Testis (tissue), 3 donors: Measurements from ENCODE around the gene ROR2. TPM values are rescaled to one million over a fixed set of nuclear protein-coding genes. Genes with fewer than 3 reads are reported as not detected.

Source experiments
- DNase-seq: peaks from one replicate; pipeline ENCODE4 v3.0.0-alpha.2; 2019
- H3K27ac ChIP-seq, 2 donors: fragments of 200-600 bp; sonication (generic); one replicate each; pipeline ENCODE4 v1.5.1; 2019
- H3K27me3 ChIP-seq: fragments of 200-600 bp; sonication (generic); one replicate; pipeline ENCODE4 v1.5.1; 2019
- H3K36me3 ChIP-seq: fragments of 200-600 bp; sonication (generic); one replicate; pipeline ENCODE4 v1.5.1; 2017; ENCODE audit warnings: low read depth; ENCODE audit errors: missing control alignments
- H3K4me1 ChIP-seq: fragments of 200-600 bp; sonication (generic); one replicate; pipeline ENCODE4 v1.5.1; 2019
- H3K4me3 ChIP-seq, 2 donors: fragments of 200-600 bp; sonication (generic); one replicate each; pipeline ENCODE4 v1.5.1; 2017 to 2019
- H3K9me3 ChIP-seq: fragments of 200-600 bp; sonication (generic); one replicate; pipeline ENCODE4 v1.5.1; 2017
- POLR2A ChIP-seq: fragments of 450-650 bp; IDR thresholded peaks from one replicate; pipeline ENCODE4 v1.6.1; 2017; ENCODE audit warnings: antibody characterized with exemption, mild to moderate bottlenecking, moderate library complexity
- WGBS, 2 donors: methylation state at CpG; one replicate each; pipeline ENCODE4 v1.1.5; 2018; 5-methylcytosine and 5-hydroxymethylcytosine counted together
- intact Hi-C: fragments of 100-400 bp; cut with DNase I; formaldehyde crosslinking; loops from one replicate; pipeline ENCODE4 v1.15.1; 2023; ENCODE audit warnings: low total_unique reads
- polyA plus RNA-seq: library from polyadenylated mRNA; stranded (reverse); fragments of 350-450 nt; fragmentation: Illumina TruSeq; extraction: RNeasy Lipid Tissue Mini Kit (QIAGEN cat#74804); gene quantifications from one replicate; pipeline ENCODE4 v1.2.3, GENCODE V29; 2014; ENCODE audit warnings: low read depth, low replicate concordance; ENCODE audit not compliant: insufficient read depth
- total RNA-seq, 2 donors: library from RNA; depleted of rRNA; stranded (reverse); fragments of >200 nt; gene quantifications; one replicate each; pipeline ENCODE4 v1.2.3, GENCODE V29; 2016
- TF ChIP-seq, protein P1 (sequence below), 3 experiments: fragments of 450-650 bp in 2 of 3; fragments of 200-600 bp in 1 of 3; sonication (generic) in 1 of 3; IDR thresholded peaks; one replicate each; pipeline ENCODE4 v1.5.1; 2016 to 2019; ENCODE audit warnings: antibody characterized with exemption in 3 of 3, mild to moderate bottlenecking in 2 of 3, moderate library complexity in 1 of 3

ROR2 gene
- total and polyA plus RNA-seq, 3 donors from 2014 or later: 11.5 to 16.5 (median 12.3) TPM

DNA sequence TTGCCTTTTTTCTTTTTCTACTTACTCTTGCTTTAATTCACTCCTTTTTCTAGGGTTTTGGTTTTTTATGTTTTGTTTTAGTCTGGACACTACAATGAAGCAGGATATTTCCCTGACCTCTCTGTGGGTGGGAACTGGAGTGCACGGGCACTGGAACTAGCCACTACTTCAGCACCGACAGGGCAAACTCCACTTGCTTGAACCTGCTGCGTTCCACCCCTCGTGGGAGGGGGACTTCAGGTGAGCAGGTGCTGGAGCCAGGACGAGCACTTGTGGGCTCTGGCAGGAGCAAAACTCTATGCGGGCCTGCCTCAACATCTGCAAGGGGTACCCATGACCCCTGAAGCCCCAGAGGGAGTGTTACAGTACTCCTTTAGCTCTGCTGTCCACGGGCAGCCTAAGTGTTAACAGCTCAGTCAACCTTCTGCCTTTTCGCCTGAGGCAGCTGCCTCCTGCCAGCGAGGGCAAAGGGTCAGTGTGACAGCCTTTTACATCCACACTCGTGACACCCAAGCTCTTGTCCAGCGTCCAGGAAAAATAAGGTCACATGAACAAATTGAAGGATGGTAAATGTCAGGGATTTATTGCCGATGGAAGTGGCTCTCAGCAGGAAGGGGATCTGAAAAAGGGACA, 382.3 kb downstream of the ROR2 start:
- H3K36me3 ChIP-seq: no peaks in the 10 kb centered on the region
- intact Hi-C loops: no loop called here
- no peaks in the 10 kb centered on the region for H3K27me3 ChIP-seq
- H3K27ac ChIP-seq: no peak overlapping the region
- TF ChIP-seq, protein P1, sequence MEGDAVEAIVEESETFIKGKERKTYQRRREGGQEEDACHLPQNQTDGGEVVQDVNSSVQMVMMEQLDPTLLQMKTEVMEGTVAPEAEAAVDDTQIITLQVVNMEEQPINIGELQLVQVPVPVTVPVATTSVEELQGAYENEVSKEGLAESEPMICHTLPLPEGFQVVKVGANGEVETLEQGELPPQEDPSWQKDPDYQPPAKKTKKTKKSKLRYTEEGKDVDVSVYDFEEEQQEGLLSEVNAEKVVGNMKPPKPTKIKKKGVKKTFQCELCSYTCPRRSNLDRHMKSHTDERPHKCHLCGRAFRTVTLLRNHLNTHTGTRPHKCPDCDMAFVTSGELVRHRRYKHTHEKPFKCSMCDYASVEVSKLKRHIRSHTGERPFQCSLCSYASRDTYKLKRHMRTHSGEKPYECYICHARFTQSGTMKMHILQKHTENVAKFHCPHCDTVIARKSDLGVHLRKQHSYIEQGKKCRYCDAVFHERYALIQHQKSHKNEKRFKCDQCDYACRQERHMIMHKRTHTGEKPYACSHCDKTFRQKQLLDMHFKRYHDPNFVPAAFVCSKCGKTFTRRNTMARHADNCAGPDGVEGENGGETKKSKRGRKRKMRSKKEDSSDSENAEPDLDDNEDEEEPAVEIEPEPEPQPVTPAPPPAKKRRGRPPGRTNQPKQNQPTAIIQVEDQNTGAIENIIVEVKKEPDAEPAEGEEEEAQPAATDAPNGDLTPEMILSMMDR (IDR thresholded peaks at IDR 0.05): no peak
- 88 to 91% methylated on average over 11 to 12 of the region's 12 CpGs for WGBS, 2 donors
- no peaks in the 10 kb centered on the region for H3K9me3 ChIP-seq
- H3K4me3 ChIP-seq: no peak overlapping the region
- DNase-seq: no peak
- no peaks in the 10 kb centered on the region for H3K4me1 ChIP-seq

DNA sequence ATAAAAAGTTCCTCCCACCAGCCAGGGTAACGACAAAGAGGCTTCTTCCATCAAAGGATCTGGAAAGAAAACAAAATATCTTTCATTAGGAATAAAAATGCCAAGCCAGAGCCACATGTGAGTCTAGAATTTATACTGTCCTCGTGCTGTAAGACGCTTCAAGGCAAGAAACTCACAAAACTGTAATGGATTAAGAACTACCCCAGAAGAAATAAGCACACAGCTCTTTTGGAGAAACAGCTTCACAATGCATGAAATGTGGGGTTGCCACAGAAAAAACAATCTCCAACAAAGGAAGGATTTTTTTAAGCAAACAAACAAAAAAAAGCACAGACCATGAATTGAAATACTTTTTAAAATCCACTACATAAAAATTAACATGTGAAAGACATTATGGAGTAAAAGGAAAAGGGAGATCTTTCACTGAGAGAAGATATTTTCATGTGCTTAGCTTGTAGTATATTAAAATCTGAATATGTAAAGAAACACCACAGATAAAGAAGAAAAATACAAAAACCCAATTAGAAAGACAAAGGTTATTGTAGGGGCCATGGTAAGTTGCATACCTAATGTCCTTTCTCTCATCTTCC, 385.9 kb downstream of the ROR2 start:
- no peaks in the 10 kb centered on the region for H3K36me3 ChIP-seq
- no peaks in the 10 kb centered on the region for H3K4me1 ChIP-seq
- no peak for TF ChIP-seq POLR2A
- TF ChIP-seq, protein P1 (IDR thresholded peaks at IDR 0.05): no peak
- WGBS, 2 donors: 36 to 50% methylated on average over 3 of the region's 3 CpGs
- no peaks in the 10 kb centered on the region for H3K9me3 ChIP-seq
- no peaks in the 10 kb centered on the region for H3K27me3 ChIP-seq
- H3K4me3 ChIP-seq: no peak overlapping the region
- no peak overlapping the region for H3K27ac ChIP-seq
- intact Hi-C loops: no loop called here
- no peak for DNase-seq

DNA sequence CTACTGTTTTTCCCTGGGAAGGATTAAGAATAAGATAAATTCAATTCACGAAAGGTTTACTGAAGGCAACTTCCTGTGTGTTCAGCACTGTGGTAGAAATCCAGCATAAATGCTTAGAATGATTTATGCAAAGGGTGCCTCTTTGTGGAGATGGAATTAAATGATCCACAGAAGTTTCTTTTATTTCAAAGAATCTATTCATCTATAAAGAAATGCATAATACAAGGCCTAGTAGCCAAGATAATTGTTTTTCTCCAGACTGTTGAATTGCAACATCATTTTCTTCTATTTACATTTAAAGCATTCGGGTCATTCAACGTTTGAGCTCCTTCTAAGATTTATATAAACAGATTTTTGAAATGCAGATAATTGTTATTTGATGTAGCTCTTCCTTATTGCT, 387.6 kb downstream of the ROR2 start:
- H3K9me3 ChIP-seq: no peaks in the 10 kb centered on the region
- H3K27ac ChIP-seq: no peak overlapping the region
- intact Hi-C loops: no loop called here
- no peaks in the 10 kb centered on the region for H3K4me1 ChIP-seq
- no peaks in the 10 kb centered on the region for H3K36me3 ChIP-seq
- 75 to 80% methylated on average over 3 of the region's 3 CpGs for WGBS, 2 donors
- H3K27me3 ChIP-seq: no peaks in the 10 kb centered on the region
- TF ChIP-seq, protein P1 (IDR thresholded peaks at IDR 0.05): no peak
- TF ChIP-seq POLR2A: no peak
- no peak overlapping the region for H3K4me3 ChIP-seq
- DNase-seq: no peak

DNA sequence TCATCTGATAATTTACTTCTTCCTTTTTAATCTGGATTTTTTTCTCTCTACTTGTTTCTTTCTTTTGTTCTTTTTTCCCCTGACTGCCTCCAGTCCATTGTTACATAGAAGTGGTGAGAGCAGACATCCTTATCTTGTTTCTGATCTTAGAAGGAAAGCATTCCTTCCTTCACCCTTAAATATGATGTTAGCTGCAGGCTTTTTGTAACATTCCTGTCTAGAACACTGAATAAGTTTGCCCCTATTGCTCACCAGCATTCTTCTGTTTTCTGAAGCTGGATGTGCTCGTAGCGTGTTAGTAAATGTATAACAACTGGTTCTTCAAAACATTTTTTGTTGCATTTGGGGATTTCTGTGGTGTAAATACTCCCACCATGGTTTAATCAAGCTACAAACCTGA, 389.7 kb downstream of the ROR2 start:
- no peak overlapping the region for H3K27ac ChIP-seq
- H3K36me3 ChIP-seq: no peaks in the 10 kb centered on the region
- no peaks in the 10 kb centered on the region for H3K27me3 ChIP-seq
- 80 to 90% methylated on average over 2 of the region's 2 CpGs for WGBS, 2 donors
- H3K4me1 ChIP-seq: no peaks in the 10 kb centered on the region
- intact Hi-C loops: no loop called here
- DNase-seq: no peak
- TF ChIP-seq POLR2A: no peak
- TF ChIP-seq, protein P1 (IDR thresholded peaks at IDR 0.05): no peak
- no peak overlapping the region for H3K4me3 ChIP-seq
- no peaks in the 10 kb centered on the region for H3K9me3 ChIP-seq

DNA sequence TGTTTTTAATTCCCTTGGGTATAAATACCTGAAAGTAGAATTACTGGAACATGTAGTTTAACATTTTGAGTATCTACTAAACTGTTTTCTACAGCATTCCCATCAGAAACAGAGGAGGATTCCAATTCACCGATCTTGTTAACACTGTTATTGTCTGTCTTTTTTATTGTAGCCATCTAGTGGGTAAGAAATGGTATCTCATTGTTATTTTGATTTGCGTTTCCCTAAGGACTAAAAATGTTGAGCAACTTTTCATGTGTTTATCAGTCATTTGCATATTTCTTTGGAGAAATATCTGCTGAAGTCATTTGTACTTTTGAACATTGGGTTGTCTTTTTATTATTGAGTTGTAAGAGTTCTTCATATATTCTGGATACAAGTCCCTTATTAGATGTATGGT, 391.1 kb downstream of the ROR2 start:
- H3K9me3 ChIP-seq: no peaks in the 10 kb centered on the region
- 66 to 69% methylated on average over 2 of the region's 2 CpGs for WGBS, 2 donors
- no peak for DNase-seq
- H3K27me3 ChIP-seq: no peaks in the 10 kb centered on the region
- intact Hi-C loops: no loop called here
- H3K4me1 ChIP-seq: no peaks in the 10 kb centered on the region
- no peak overlapping the region for H3K27ac ChIP-seq
- TF ChIP-seq, protein P1 (IDR thresholded peaks at IDR 0.05): no peak
- no peak for TF ChIP-seq POLR2A
- H3K4me3 ChIP-seq: no peak overlapping the region
- no peaks in the 10 kb centered on the region for H3K36me3 ChIP-seq
